HG03175 (cell line): ENCODE measurements around the gene IL16.
"Not testable (repeated sequence)": the region's sequence is repeated elsewhere in the genome, so short reads cannot be mapped to it uniquely, and the experiment has no call there.

Experiments used
- ATAC-seq: cut with Tn5 transposase; IDR thresholded peaks from one replicate; pipeline ENCODE4 v1.9.1; 2021; ENCODE audit warnings: mild to moderate bottlenecking, moderate library complexity; ENCODE audit not compliant: unreplicated experiment

Gene IL16

DNA sequence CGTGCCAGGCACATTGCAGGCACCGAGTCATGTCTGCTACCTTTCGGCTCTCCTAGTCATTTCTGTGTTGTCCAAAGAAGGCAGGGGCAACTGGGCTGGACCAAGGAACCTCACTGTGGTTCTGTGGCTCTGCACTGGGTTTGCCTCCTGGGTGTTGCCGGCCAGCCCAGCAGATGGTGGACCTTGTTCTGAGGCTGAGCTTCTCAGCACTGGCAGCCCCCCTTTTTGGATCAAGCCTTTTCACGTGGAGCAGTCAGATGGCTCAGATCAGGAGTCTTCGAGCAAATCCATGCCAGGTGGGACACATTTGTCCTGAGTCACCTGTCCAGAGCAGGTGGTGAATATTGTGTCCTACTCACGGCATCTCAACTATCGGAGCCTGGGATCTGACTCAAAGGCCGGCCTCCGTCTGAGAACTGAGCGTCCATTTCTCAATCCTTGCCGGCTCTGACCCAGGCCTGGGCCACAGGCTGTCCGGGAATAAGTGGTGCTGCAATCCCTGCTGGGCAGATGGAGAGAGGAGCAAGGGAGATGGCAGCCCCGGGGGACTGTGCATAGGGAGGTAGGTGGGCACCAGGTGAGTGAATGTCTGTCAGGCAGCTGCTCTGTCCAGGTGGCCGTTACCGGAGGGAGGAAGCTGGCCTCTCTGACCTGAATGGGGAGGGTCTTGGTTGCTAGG is at the start of gene IL16:
Gene IL16 (plus strand): TSS at position 304 of the 679 bp plus-strand sequence. CDS start 28,521 bp downstream, outside the sequence.
- ATAC-seq: no peak

DNA sequence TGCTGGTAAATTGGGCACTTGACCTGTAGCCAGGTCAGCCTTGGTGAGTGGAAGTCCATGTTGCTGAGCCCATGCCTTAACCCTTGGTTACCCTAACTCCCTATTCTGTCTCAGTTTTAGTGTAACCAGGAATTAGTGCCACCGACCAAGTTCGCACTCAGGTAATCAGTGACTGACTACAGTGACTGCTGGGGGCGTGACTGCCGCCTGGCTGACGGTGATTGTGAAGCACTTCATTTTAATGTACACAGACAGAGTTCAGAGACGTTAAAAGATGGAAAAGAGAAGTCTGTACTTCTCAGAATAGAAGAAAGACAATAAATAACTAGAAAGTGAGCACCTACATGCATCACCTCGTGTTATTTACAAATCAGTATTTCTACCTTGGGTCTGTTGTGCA is 45.3 kb upstream of the IL16 start:
- ATAC-seq: no peak

DNA sequence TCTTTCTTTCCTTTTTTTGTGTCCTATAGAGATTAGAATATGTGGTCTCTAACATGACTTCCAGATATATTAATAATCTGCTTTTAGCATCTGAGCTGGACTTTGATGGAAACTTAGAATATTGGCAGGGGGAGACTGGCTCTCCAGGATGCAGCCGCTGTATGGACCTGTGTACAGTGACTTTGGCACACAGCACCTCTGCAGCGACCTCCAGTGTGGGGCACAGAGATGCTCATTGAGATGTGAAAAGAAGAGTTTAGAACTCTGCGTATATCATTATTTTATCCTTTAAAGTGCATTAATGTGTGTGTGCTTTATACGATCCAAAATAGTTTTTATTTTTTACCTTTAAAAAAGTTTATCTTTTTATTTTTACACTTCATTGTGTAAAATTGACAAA is 44.3 kb upstream of the IL16 start:
- ATAC-seq: no peak

DNA sequence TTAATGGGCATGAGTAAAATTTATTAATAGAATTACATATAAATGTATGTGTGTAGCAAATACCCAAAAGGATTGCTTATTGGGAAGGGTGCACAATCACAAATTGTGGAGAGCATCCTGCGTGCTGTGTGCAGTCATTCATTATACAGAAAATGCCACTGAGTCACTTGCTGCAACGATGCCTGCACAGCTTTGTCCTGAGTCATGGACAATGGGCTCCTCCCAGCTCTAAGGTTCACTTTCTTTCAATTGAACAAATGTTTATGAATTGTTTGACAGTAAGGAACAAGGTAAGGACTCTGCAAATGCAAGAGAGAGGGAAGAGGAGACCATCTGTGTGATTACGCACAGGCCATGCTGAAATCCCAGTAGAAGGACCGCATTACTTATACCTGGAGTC is 43.9 kb upstream of the IL16 start:
- no peak for ATAC-seq

DNA sequence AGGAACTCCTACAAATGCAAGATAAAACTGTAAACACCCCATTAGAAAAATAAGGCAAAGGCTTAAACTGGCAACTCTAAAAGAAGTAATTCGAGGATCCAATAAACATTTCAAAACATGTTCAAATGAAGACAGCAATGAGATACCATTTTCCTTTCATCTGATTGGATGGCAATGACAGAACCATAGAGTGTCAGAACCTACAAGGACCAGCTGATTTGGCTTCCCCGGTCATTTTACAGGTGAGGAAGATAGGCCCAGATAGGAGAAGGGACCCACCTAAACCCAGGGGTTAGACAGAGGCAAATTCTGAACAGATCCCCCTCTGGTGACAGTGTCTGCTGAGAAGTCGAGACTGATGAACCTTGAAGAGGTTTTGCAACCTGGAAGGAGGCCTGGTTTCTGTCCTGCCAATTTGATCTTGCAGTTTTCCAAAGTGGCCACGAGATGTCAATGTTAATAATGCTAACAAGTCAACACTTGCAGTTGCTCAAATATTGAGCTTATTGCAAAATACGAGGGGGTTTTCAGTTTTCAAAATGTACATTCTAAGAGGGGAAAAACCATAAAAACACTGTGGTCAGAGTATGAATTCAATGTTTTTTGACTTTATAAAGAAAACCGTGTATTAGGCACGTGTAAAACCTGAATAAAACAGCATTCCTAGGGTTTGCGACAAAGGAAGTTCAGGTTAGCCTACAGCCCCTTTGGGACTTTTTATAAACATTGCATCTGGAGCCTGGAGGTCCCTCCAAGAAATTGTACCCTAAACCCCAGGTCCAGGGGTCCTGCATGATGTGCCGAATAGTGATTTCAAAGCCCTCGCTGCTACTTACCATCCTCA is 41.1 kb upstream of the IL16 start:
- ATAC-seq: no peak

DNA sequence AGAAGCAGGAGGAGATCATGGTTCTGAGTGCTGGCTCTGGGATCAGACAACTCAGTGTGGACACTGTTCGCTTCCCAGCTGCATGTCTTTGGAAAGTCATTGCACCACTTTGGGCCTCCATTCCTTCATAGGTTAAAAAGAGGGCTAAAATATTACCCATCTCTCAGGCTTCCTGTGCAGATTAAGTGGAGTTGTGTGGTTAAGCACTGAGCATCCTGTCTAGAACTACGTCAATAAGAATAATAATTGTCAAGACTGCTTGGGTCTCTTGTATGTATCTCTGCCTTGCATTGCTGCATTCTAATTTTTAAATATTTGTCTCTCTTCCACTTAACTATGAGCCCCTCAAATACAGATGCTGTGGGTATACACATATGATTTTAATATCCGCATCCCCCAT is 40.4 kb upstream of the IL16 start:
- ATAC-seq: no peak

DNA sequence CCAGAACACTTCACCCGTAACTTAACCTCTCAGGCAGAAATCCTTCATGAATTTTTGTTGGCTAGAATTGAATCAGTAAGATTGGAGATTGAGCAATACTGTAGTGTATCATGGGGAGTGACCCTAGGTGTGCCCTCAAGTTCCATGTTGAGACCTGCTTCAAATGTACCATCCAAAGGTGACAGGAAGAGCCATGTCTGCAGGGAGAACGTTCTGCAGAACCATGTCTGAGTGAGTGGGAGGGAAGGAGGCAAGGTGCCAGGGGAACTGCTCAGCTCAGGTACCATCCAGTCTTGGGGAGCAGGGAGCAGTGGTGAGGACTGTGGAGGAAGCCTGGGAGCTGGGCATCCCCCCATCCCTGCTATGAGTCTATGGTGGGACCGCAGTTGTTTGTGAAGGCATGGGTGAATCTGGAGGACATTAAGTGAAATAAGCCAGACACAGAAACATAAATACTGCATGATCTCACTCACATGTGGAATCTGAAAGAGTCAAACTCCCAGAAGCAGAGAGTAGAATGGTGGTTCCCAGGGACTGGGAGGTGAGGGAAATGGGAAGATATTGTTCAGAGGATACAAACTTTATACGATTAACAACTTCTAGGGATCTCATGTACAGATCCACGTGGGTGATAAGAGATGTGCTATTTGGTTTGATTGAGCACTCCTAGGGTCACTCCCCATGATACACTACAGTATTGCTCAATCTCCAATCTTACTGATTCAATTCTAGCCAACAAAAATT is 39.3 kb upstream of the IL16 start:
- ATAC-seq: no peak

DNA sequence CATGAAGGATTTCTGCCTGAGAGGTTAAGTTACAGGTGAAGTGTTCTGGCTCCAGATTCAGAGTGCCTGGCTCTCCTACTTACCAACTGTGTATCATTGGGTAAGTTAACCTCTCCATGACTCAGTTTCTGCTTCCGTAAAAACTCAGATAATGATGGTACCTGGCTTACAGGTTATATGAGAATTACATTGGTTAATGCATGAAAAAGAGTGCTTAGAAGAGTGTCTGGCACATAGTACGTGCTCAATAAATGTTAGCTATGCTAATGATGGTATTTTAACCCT is 38.8 kb upstream of the IL16 start:
- ATAC-seq: no peak

DNA sequence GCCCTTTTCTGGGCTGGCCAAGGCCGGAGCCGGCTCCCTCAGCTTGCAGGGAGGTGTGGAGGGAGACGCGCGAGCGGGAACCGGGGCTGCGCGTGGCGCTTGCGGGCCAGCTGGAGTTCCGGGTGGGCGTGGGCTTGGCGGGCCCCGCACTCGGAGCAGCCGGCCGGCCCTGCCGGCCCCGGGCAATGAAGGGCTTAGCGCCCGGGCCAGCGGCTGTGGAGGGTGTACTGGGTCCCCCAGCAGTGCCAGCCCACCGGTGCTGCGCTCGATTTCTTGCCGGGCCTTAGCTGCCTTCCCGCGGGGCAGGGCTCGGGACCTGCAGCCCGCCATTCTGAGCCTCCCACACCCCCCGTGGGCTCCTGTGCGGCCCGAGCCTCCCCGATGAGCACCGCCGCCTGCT is 38.1 kb upstream of the IL16 start:
- not testable (repeated sequence) for ATAC-seq

DNA sequence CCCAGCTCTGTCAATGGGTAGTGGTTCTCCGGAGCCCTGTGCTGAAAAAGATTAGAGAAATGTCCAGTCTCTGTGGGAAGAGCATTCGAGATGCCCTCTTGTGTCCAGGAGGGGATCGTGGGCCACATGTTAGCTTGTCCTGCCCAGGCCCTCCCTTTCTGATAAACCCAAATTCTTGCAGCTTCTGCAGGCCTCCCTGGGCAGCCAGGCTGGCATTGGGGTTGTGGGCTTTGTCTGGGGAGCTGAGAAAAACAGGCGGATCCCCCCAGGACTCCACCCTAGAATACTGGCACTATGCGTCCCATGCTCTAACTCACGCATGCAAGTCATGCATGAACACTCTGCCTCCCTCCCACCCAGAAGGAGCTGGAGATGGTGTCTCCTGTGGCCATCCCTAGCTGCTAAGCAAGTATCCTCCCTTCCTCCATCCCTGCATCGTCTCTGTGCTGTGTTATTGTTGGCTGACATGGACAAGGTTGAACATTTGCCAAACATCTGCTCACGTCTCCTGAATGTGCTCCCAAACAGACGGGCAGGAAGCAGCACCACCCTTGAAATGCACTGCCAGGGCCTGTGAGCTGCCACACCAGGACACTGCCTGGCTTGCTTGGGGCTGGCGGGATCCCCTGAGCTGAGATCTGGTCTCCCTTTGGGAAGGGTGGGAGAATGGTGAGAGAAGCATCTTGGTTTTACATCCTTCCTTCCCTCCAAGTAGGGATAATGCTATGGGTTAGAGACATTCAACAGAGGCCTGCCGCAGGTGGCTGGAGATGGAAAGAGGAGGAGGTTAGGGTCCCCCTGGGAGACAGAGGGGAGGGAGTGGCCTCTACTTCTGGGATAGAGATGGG is 36.1 kb upstream of the IL16 start:
- no peak for ATAC-seq

DNA sequence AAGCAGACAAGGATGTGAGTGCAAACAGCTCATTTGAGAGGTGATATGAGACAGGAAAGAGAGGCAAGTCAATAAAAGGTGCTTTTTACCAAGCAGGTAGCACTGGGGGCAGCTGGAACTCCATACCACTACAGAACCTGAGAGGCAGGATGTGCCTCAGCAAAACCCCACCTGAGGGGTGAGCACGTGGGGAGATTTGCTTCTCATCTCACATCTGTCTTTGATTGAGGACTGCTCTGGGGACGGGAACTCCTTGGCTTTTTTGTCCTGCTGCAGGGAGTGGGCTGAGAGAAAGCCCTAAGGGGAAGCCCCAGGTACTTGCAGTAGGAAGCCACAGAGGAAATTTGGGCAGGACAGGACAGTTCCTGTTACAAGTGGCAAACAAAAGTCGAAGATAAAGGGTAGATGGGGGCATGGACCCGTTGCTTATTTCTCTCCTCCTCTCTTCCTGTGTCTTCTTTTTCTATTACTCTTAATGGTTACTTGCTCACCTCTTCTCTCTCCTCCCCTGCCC is 35.5 kb upstream of the IL16 start:
- ATAC-seq: no peak

DNA sequence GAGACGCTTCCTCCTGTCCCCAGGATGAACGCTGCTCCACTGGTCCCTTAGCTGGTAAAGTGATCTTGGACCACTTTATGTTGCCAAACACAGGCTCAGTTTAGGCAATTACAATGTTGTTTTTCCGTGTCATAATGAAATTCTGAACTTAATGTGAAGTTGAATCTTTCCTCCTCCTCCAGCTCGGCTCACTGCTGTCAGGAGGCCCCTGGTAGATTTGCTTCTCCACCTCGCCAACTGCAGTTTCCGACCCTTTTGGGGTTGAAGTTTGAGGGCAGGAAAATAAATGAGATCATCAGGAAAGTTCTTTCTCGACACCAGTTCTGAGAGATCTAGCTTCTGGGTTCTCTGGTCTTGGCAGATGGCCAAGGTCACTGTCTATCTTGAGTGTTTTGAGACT is 34.8 kb upstream of the IL16 start:
- no peak for ATAC-seq

DNA sequence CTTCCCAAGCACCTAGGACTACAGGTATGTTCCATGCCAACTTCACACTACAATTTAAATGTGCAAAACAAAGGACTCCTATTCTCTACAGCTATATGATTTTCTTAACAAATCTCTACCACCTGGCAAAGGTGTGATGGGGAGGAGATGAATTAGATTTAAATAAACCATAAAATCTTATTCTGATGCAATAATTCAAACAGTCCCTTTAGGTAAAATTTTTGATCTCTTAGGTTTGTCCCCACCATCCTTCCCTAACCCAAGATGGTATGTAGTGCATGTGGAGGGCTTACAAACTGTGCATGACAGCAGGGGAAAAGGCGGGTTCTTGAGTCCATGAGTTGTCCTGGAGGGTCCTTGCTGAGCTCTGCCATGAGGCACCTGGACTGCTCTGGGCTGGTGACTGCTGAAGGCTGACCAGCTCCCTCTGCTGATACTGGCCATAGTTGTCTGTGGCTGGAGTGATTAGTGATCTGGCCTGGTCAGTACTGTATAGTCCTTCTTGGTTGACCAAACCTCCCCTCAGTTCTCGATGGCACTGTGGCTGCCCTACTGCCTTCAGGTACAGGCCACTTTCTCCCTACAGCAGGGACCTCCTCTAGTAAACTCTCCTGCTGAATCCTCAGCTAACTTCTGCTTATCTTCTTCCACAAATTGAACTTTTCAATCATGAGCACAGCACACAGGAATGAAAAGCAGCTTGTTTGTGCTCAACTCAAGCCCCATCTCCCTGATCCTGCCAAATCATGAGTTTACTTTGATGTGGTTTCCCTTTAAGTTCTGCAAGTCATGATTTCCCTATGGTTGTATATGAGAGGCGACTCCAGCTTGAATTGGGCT is 32.5 kb upstream of the IL16 start:
- ATAC-seq: no peak

DNA sequence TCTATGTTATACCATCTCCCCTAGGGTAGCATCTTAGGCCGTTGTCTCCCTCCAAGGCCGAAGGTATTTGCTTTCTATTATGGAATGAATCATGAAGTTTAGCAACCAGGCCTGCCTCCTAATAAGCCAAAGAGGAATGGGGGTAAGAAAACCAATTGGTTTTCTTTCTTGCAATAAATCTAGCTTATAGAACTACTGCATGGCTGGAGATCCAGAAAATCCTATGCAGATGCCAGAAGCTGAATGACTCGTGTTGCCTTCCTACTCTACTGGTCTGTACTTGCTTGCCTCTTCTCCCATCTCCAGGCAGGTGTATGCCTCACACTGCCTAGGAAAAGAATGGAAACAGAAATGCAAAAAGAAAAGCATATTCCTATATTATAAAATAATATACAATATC is 31.1 kb upstream of the IL16 start:
- ATAC-seq: no peak

DNA sequence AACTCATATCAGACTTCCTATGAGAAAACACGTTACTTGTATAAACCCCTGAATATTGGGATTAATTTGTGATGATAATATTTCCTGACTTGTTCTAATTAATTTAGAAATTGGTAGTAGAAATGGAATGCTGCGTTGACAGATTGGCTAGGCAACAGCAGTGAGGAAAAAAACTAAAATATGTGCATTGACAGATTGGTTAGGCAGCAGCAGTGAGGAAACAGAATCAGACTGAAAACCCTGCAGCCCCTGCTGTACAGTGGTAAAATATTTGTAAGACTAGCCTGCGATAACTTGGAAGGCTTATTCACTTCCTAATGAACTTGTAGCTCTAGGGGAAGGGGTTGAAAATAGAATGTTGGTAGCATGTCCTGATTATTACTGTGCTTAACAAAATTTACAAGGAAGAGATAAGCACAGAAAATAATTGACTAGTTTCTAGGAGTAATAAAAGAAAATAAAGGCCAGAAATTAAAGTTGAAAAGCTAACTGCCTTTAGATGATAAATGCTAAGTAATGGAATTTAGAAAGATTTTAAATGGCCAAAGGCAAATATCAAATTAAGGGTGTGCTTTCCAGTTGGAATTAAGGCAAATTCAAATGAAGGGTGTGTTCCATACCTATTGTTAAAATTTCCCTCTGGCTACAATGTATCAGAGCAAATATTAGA is 29.9 kb upstream of the IL16 start:
- no peak for ATAC-seq

DNA sequence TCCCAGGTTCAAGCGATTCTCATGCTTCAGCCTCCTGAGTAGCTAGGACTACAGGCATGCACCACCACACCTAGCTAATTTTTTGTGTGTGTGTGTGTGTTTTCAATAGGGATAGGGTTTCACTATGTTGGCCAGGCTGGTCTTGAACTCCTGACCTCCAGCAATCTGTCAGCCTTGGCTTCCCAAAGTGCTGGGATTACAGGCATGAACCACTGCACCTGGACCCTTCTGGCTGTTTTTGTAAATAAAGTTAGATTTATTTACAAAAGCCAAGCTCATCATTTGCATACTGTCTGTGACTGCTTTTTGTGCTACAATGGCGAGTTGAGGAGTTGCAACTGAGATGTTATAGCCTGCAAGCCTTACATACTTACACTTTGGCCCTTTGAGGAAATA is 28.6 kb upstream of the IL16 start:
- ATAC-seq: no peak

DNA sequence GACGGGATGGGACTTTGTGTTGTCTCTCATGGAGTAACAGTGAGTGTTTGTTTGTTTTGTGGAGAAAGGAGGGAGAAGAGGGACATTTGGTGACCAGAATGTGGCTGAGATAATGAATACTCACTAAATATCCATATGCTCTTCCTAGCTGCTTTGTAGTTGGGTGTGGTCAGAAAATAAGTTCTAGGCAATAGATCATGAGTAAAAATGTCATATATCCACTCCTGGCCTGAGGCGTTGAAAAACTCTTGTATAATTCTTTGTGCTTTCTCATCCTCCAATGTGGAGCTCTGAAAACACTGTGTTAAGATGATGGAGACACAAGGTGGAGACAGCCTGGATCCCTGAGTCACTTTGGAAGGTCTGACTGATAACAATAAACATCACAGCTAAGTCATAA is 28.0 kb upstream of the IL16 start:
- ATAC-seq: no peak

DNA sequence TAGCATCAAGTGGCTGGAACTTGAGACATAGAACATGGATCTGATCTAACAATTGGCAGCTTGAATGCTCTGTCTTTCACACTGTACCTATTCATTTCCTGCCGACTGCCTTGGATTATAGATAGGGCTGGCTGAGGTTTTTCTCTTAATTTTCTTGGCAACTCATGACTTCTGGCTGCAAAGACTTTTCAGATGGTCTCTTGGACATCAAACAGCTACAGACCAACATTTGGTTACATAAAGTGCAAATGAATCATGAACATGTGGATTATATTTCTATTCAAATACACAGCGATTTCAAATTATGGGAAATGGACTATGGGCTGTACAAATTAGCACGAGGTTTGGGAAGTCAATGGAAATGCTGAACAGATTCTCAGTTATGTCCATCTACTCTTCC is 26.2 kb upstream of the IL16 start:
- ATAC-seq: no peak

DNA sequence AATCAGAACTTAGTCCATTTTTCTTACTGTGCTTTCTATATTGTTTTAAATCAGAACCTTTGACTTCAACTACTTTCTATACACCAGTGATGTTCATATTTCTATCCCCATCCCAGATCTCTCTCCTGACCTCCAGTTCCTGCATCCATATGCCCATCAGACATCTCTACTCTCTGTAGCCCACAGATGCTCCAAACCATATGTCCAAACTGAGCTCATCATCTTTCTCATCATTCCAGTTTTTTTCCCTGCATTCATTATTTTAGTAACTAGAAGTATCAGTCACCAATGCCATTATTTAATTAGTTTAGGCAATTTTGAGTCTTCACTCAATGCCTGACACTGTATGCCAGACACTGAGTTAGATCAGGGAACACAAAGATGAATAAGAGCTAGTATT is 25.4 kb upstream of the IL16 start:
- ATAC-seq: no peak
